HG03378 (cell line): ENCODE measurements around the gene ZNF22.
"Not testable (repeated sequence)": the region's sequence is repeated elsewhere in the genome, so short reads cannot be mapped to it uniquely, and the experiment has no call there.

Experiments used
- ATAC-seq: cut with Tn5 transposase; IDR thresholded peaks from one replicate; pipeline ENCODE4 v1.9.1; 2021; ENCODE audit warnings: mild to moderate bottlenecking, moderate library complexity; ENCODE audit not compliant: unreplicated experiment

Gene ZNF22

GRCh38 chr10:45006276-45007030, 5.7 kb downstream of the ZNF22 start:
- ATAC-seq, result no peak

GRCh38 chr10:45008524-45009161, 7.9 kb downstream of the ZNF22 start:
- peak; percentile 87 for ATAC-seq

- ATAC-seq, result not testable (repeated sequence)
These were observed 13.8 kb downstream of the ZNF22 start for GRCh38 chr10:45014557-45014956.

- no peak for ATAC-seq
These were observed 14.9 kb downstream of the ZNF22 start for GRCh38 chr10:45015590-45015989.

GRCh38 chr10:45023426-45023825, 22.7 kb downstream of the ZNF22 start:
- no peak for ATAC-seq

- ATAC-seq, result no peak
These were observed 33.6 kb downstream of the ZNF22 start for GRCh38 chr10:45034301-45034700.

GRCh38 chr10:45035673-45036072, 35.0 kb downstream of the ZNF22 start:
- ATAC-seq, result no peak

GRCh38 chr10:45040921-45041542, 40.3 kb downstream of the ZNF22 start:
- no peak for ATAC-seq

- no peak for ATAC-seq
These were observed 43.6 kb downstream of the ZNF22 start for GRCh38 chr10:45044290-45044689.

GRCh38 chr10:45050551-45051235, 50.0 kb downstream of the ZNF22 start:
- ATAC-seq, result no peak

GRCh38 chr10:45052700-45053099, 52.0 kb downstream of the ZNF22 start:
- no peak for ATAC-seq

- no peak for ATAC-seq
These were observed 52.9 kb downstream of the ZNF22 start for GRCh38 chr10:45053569-45054100.
